ENCODE data around the gene KRT16.
"Not testable (repeated sequence)": the region's sequence is repeated elsewhere in the genome, so short reads cannot be mapped to it uniquely, and the experiment has no call there.

The KRT16 gene

DNA sequence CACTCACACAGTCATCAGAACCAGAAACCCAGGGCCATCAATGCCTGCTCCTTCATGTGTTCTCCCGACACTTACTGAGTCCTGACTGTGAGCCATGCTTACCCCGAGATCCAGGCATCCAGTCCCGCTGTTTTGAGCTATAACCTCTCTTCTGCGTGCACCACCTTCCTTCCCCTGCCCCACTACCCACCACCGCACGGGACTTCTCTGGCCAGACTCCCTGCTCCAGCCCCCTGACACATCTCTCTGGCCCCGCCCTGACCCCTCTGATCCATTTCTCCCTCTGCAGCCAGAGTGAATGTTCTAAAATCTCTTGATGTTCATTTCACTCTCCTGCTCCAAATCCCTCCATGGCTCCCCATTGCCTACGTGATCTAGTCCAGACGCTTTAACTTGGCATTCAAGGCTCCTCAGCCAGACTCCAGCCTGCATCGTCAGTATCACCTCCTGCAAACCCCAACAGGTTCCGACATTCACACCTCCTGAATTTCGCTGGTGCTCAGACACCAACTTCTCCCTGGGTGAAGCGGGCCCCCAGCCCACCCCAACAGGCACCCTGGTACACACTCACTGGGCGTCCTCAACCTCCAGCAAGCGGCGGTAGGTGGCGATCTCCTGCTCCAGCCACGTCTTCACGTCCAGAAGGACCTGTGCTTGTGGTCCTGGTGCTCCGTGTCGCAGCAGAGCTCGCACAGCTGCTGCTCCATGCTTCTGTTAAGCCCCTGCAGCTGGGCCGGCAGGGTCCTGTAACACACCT is 14.9 kb upstream of the KRT16 start:
- DNase-seq = no peak

DNA sequence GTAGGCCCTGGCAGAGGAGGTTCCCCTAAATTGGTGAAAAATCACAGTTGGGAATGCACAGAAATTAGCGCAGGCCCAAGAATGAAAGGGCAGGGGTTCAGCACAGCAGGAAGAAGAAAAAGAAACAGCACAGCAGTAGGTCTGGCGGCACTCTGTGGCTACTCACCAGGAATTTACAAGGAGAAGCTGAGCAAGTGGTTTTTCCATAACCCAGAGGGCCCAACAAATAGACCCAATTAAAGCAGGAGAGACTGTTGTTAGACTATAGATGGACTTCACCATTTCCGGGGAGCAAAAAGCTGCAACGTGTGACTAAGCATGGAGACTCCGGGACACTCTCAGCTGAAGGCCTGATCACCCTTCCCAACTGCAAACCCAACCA is 14.3 kb upstream of the KRT16 start:
- not testable (repeated sequence) for DNase-seq

DNA sequence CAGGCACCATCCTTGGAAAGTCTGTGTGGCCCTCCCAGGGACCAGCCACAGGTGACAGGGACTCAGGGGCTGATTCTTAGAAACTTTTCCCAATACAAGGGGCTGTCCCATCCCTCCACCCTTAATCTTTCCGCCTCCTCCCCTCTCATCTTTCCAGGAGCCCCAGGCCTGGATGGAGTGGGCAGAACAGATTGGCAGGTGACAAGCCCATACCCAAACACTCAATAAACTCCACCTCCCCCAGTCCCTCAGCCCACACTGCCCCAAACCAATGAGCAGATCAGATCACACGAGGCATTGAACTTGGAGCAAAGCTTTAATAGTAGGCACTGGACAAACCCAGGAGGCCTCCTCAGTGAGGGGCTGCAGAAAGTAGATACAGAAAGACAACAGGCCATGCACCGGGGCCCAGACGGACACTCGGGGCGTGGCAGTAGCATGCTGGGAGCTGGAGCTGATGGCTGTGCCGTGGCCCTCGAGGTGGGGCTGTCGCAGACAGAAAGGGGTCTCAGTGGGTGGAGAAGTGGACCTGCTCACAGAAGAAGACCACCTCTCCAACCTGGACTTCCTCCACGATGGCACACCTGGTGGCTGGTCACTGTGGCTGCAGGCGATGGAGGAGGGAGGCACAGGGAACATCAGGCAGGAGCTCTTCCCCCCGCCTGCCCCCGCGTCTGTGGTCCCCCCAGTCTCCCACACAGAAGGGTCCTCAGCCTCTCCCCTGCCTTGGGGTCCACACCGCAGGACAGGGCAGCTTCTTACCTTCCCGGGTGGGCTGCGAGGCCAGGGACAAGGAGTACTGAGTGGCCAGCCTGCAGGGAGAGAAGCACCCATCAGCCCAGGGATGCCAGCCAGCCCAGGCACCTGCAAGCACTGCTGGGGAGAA is 13.7 kb upstream of the KRT16 start:
- not testable (repeated sequence) for DNase-seq

GRCh38 chr17:41625602-41626001 is 13.0 kb upstream of the KRT16 start:
- DNase-seq = no peak

- no peak for DNase-seq
Observed at GRCh38 chr17:41624208-41625101, 11.9 kb upstream of the KRT16 start, which contains the start of gene KRT17. Gene KRT17, minus strand, starts transcription at chr17:41624575. Its CDS starts 66 bp downstream, at chr17:41624509.

- not testable (repeated sequence) for DNase-seq
Observed at GRCh38 chr17:41623184-41623861, 10.8 kb upstream of the KRT16 start.

DNA sequence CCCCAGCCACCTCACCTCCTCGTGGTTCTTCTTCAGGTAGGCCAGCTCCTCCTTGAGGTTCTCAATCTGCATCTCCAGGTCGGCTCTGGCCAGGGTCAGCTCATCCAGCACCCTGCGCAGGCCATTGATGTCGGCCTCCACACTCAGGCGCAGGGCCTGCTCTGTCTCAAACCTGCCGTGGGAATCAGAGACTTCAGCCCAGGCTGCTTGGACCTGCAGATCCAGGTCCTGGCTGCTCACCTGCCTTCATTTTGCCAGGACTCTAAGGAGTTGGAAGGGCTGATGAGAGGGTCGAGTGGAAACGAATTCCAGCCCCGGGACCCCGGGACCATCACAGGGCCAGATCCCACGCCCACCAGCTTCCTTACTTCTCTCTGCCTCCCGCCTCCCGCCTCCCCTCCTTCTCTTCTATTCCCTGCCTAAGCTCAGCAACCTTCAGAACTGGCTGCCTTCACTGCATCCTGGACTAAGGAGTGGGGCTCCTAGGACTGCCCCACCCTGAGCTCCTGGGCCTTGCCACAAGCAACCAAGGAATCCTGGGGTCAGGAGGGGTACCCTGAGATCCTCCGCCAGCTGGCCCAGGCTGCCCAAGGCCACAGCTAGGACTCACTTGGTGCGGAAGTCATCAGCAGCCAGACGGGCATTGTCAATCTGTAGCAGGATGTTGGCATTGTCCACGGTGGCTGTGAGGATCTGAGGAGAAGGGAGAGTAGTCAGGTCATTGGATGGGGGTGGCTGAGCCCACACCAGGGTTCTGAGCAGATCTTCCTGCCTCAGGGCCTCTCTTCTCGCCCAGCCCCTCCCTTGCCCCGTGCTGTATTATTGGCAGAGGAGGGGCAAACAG is 10.0 kb upstream of the KRT16 start:
- not testable (repeated sequence) for DNase-seq

GRCh38 chr17:41621916-41622315 is 9.3 kb upstream of the KRT16 start:
- DNase-seq = no peak

DNA sequence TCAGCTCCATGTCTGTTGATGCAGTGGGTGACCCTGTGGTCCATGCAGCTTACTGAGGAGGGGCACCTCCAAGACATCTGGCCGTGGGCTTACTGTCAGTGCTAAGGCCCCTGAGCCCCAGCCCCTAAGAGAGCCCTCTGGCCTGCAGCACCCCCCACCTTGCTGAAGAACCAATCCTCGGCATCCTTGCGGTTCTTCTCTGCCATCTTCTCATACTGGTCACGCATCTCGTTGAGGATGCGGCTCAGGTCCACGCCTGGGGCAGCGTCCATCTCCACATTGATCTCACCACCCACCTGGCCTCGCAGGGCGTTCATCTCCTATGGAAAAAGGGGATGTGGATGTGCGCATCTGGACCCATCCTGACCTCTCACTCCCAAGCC is 8.9 kb upstream of the KRT16 start:
- DNase-seq = not testable (repeated sequence)

GRCh38 chr17:41620583-41621434 is 8.2 kb upstream of the KRT16 start:
- DNase-seq = no peak

- not testable (repeated sequence) for DNase-seq
Observed at GRCh38 chr17:41619927-41620582, 7.5 kb upstream of the KRT16 start.

- no peak for DNase-seq
Observed at GRCh38 chr17:41619036-41619926, 6.7 kb upstream of the KRT16 start.

- no peak for DNase-seq
Observed at GRCh38 chr17:41618341-41619035, 5.9 kb upstream of the KRT16 start.

- no peak for DNase-seq
Observed at GRCh38 chr17:41617698-41618097, 5.1 kb upstream of the KRT16 start.

- no peak for DNase-seq
Observed at GRCh38 chr17:41617136-41617535, 4.6 kb upstream of the KRT16 start.

DNA sequence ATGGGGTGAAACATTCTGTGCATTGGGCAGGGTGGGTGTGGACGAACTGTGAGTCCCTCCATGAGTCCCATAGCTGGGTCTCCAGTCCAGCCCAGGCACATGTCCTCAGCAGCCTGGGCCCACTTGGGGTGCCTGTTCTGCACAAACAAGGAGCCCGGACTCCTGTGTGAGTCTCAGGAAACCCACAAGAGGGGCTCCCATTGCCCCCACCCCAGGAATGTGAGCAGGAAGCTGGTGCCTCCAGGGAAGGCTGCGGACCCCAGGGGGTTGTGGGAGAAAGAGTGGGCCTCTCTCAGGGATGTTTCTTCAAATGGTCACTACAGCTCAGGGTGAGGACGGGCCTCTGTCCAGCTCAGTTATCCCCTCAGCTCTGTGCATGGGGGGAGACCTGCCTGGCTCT is 3.9 kb upstream of the KRT16 start:
- not testable (repeated sequence) for DNase-seq

DNA sequence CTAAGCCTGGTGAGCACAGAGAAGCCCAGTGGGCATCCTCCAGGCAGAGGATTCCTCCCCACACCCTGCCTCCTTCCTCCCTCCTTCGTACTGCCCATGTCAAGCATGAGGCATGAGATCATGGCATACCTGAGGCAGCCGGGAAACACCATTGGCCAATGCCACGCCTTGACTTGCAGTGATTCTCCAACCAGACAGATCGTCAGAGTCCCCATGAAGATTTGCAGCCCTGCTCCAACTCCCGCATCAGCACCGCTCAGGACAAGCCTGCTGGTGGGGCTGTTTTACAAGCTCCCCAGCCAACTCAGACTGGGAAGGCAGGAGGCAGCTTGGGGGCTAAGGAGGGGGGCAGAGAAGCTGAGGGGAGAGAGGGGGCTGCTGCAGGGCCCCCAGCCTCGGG is 2.9 kb upstream of the KRT16 start:
- DNase-seq = no peak

- not testable (repeated sequence) for DNase-seq
Observed at GRCh38 chr17:41614767-41615166, 2.2 kb upstream of the KRT16 start.

Data from activated T-cell treated with anti-CD3 and anti-CD28 coated beads for 4 hours (primary cell).